Stomach (tissue), 9 donors: ENCODE data around the gene ZNF385C. TPM values are rescaled to one million over a fixed set of nuclear protein-coding genes. Genes with fewer than 3 reads are reported as not detected.

ENCODE experiments used
- DNase-seq, 2 donors: peaks; one replicate each; pipeline versions ENCODE4 v3.0.0 to v3.0.0-alpha.2; 2013 to 2019
- H3K27ac ChIP-seq, 5 donors: fragments of 200-600 bp in 4 of 5; sonication (generic) in 4 of 5; one replicate each; pipeline ENCODE4 v1.5.1; 2013 to 2019; ENCODE audit warnings: mild to moderate bottlenecking in 1 of 5, moderate library complexity in 1 of 5
- H3K27me3 ChIP-seq, 3 donors: fragments of 200-600 bp; sonication (generic); one replicate each; pipeline ENCODE4 v1.5.1; 2017 to 2019; ENCODE audit warnings: mixed run types in 1 of 3
- H3K36me3 ChIP-seq, 4 donors: fragments of 200-600 bp; sonication (generic); 1 replicate in 3 of 4; 2 replicates in 1 of 4; pipeline ENCODE4 v1.5.1; 2016 to 2019
- H3K4me1 ChIP-seq, 4 donors: fragments of 200-600 bp; sonication (generic); one replicate each; pipeline ENCODE4 v1.5.1; 2016 to 2019
- H3K4me3 ChIP-seq, 4 donors: fragments of 200-600 bp; sonication (generic) in 3 of 4; one replicate each; pipeline ENCODE4 v1.5.1; 2016 to 2019; ENCODE audit warnings: mild to moderate bottlenecking in 1 of 4
- H3K9me3 ChIP-seq, 4 donors: fragments of 200-600 bp; sonication (generic); one replicate each; pipeline ENCODE4 v1.5.1; 2016 to 2019
- EP300 ChIP-seq: sonication (generic); formaldehyde crosslinking; IDR thresholded peaks from one replicate; pipeline ENCODE4 v1.6.1; 2017; ENCODE audit warnings: antibody characterized with exemption
- POLR2A ChIP-seq, 4 donors: fragments of 450-650 bp; IDR thresholded peaks; one replicate each; pipeline ENCODE4 v1.6.1; 2016; ENCODE audit warnings: antibody characterized with exemption in 4 of 4, control low read depth in 2 of 4, mild to moderate bottlenecking in 1 of 4, moderate library complexity in 1 of 4
- POLR2AphosphoS5 ChIP-seq, 3 donors: sonication (generic); formaldehyde crosslinking; IDR thresholded peaks; one replicate each; pipeline ENCODE4 v1.6.1; 2016; ENCODE audit warnings: antibody characterized with exemption in 3 of 3
- WGBS, 5 donors: extraction: QIAGEN DNeasy Blood & Tissue Kit in 3 of 5; methylation state at CpG; one replicate each; pipeline versions ENCODE4 v1.1.5 to v1.1.7; 2013 to 2018; 5-methylcytosine and 5-hydroxymethylcytosine counted together
- intact Hi-C: fragments of 100-400 bp; cut with DNase I; formaldehyde crosslinking; loops from one replicate; pipeline ENCODE4 v1.15.1; 2023; ENCODE audit warnings: low total_unique reads
- polyA plus RNA-seq, 3 donors: library from polyadenylated mRNA; stranded (reverse); fragments of 200-250 nt; gene quantifications; one replicate each; pipeline ENCODE4 v1.2.3, GENCODE V29; 2013
- total RNA-seq, 5 donors: library from RNA; depleted of rRNA; stranded (reverse); fragments of >200 nt; gene quantifications; one replicate each; pipeline versions ENCODE4 v1.1.0 to v1.2.3, GENCODE V29; 2014 to 2016
- TF ChIP-seq, protein P1 (sequence below), 7 experiments: fragments of 450-650 bp in 4 of 7; fragments of 200-600 bp in 3 of 7; sonication (generic) in 3 of 7; IDR thresholded peaks; one replicate each; pipeline ENCODE4 v1.5.1; 2016 to 2019; ENCODE audit warnings: antibody characterized with exemption in 7 of 7, control low read depth in 2 of 7, mild to moderate bottlenecking in 1 of 7
- donor health status: healthy with polysubstance abuse.
- donor health status: Bipolar disorder and iron deficiency.
- donor health status: healthy.

ZNF385C gene
- total and polyA plus RNA-seq, 8 donors = 0.31 to 1.4 (median 0.70) TPM; not detected in 4

DNA sequence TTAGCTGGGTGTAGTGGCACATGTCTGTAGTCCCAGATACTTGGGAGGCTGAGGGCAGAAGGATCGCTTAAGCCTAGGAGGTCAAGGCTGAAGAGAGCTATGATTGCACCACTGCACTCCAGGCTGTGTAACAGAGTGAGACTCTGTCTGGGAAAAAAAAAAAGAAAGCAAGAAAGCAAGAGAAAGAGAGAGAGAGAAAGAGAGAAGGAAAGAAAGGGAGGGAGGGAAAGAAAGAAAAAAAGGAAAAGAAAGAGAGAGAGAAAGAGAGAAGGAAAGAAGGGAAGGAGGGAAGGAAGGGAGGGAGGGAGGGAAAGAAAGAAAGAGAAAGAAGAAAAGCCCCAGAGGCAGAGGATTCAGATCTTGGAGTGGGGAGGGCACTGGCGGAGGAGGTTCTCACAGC, 7.7 kb upstream of the ZNF385C start:
- Histone ChIP-seq H3K36me3 (peaks cover 11 to 63% (median 50%) of the 10 kb centered on the region in 4 donors), H3K4me1 (peaks cover under 1 to 24% (median 16%) of the 10 kb centered on the region in 4 donors), H3K27ac (no peak overlapping the region), H3K9me3 (no peaks in the 10 kb centered on the region), H3K4me3 (no peak overlapping the region), H3K27me3 (no peaks in the 10 kb centered on the region)
- intact Hi-C loops = no loop called here
- DNase-seq = no peak
- TF ChIP-seq POLR2AphosphoS5 (IDR thresholded peaks at IDR 0.05) (no peak), EP300 (no peak), POLR2A (IDR thresholded peaks at IDR 0.05) (no peak)
- TF ChIP-seq, protein P1, sequence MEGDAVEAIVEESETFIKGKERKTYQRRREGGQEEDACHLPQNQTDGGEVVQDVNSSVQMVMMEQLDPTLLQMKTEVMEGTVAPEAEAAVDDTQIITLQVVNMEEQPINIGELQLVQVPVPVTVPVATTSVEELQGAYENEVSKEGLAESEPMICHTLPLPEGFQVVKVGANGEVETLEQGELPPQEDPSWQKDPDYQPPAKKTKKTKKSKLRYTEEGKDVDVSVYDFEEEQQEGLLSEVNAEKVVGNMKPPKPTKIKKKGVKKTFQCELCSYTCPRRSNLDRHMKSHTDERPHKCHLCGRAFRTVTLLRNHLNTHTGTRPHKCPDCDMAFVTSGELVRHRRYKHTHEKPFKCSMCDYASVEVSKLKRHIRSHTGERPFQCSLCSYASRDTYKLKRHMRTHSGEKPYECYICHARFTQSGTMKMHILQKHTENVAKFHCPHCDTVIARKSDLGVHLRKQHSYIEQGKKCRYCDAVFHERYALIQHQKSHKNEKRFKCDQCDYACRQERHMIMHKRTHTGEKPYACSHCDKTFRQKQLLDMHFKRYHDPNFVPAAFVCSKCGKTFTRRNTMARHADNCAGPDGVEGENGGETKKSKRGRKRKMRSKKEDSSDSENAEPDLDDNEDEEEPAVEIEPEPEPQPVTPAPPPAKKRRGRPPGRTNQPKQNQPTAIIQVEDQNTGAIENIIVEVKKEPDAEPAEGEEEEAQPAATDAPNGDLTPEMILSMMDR (IDR thresholded peaks at IDR 0.05) = no peak
- WGBS, 5 donors = 89 to 98% (median 95%) methylated on average over 2 of the region's 2 CpGs

DNA sequence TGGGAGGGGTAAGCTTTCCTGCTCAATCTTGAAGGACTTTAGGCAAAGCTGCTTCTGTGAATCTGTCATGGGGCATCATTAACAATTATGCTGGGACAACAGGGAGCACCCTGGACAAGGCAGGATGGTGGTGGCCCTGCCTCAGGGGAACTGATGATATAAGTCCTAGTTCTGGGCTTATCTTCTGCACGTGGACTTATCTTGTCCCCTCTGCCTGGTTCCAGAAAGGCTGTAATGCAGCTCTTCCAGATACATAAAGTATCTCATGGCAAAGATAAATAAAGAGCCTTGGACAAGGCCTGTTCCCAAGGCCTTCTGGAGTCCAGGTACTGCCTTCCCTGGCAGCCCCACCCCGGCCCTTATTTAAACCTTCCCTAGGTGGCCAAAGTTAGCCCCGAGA, 6.0 kb upstream of the ZNF385C start:
- intact Hi-C loops = no loop called here
- no peak overlapping the region for H3K4me3 ChIP-seq
- H3K9me3 ChIP-seq = no peaks in the 10 kb centered on the region
- TF ChIP-seq POLR2AphosphoS5 (IDR thresholded peaks at IDR 0.05) (no peak), POLR2A (IDR thresholded peaks at IDR 0.05) (no peak), EP300 (no peak)
- TF ChIP-seq, protein P1 (IDR thresholded peaks at IDR 0.05) = no peak
- no peaks in the 10 kb centered on the region for H3K27me3 ChIP-seq
- H3K4me1 ChIP-seq = peaks cover 0 to 16% (median 11%) of the 10 kb centered on the region in 4 donors
- H3K27ac ChIP-seq = no peak overlapping the region
- 69 to 82% (median 76%) methylated on average over 3 of the region's 3 CpGs for WGBS, 5 donors
- peaks cover 11 to 56% (median 45%) of the 10 kb centered on the region in 4 donors for H3K36me3 ChIP-seq
- DNase-seq = no peak

DNA sequence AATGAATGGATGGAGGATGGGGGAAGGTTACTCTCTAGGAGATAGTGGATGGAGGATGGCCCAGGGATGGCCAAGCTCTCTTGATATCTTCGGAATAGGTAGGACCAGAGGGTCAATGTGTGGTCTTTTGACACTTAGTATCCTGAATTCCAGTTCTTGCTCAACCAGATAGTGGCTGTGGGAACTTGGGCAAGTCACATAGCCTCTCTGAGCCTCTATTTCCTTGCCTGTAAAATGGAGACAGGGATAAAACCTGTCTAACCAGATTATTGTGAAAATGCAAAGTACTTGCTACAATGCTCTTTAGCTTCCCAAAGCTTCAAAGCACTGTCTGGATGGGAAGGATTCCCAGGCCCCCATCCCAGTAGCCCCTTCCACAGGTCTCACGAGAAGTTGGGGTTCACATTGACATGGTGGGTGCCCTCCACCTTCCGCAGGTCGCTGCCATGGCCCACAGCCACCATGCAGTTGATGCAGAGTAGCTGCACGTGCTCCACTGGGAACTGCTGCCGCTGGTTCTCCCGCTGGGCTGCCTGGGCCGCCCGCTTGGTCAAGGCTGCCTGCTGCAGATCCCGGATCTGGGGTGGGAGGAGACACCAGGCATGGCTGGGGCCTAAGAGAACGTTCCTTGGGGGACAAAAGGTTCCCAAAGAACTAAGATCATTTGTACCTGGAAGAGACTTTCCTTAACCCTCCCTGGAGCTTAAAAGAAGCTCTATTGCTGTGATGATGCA, 5.1 kb upstream of the ZNF385C start:
- Histone ChIP-seq H3K27ac (no peak overlapping the region), H3K27me3 (peaks cover 0 to 5% (median 2%) of the 10 kb centered on the region in 3 donors), H3K4me3 (no peak overlapping the region), H3K36me3 (peaks cover 11 to 47% (median 36%) of the 10 kb centered on the region in 4 donors), H3K9me3 (no peaks in the 10 kb centered on the region), H3K4me1 (peaks cover 1 to 20% (median 13%) of the 10 kb centered on the region in 4 donors)
- 80 to 87% (median 85%) methylated on average over 9 to 11 of the region's 11 CpGs for WGBS, 5 donors
- TF ChIP-seq POLR2AphosphoS5 (IDR thresholded peaks at IDR 0.05) (no peak), POLR2A (IDR thresholded peaks at IDR 0.05) (no peak), EP300 (no peak)
- TF ChIP-seq, protein P1 (IDR thresholded peaks at IDR 0.05) = no peak
- intact Hi-C loops = no loop called here
- no peak for DNase-seq

DNA sequence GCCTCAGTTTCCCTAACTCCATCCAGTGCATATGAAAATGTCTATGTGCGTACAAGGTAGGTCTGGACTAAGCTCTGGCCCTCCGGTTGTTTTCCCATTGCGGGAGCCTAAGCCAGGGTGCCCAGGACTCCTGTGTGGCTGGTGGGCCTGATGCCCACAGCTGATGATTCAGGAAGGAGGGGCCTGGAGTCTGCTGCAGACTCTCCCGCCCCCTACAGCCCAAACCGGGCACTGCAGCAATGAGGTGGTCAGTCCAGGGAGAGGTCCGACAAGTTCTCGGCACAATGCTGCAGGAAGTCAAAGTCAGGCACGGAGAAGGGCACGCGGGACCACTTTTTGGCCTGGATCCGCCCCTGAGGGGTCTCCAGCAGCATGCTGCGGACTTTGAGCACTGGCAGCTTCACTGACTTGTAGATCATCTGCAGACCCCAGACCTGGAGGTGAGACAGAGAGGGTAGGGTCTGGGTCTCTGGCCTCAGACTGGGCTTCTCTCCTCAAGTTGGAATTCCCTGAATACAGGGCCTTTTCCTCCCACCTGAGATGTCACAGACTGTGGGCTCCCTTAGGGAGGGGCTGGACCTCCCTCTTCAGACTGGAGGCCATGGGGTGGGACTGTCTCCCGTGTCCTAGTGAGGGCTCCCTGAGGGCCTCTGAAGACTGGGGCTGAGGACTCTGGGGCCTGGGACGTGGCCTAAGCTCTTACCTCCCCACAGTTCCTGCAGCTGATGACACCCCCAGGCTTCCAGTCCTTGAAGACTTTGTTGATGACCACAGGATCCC, 3.4 kb upstream of the ZNF385C start:
- no peak overlapping the region for H3K27ac ChIP-seq
- no peak for TF ChIP-seq EP300
- TF ChIP-seq, protein P1 (IDR thresholded peaks at IDR 0.05) = peak in 5 of 7 experiments; percentile 48 to 76 (median 64)
- no peaks in the 10 kb centered on the region for H3K9me3 ChIP-seq
- peak; percentile 71 to 84 for DNase-seq
- H3K4me3 ChIP-seq = no peak overlapping the region
- peaks cover 0 to 22% (median 19%) of the 10 kb centered on the region in 3 donors for H3K27me3 ChIP-seq
- intact Hi-C loops = no loop called here
- H3K4me1 ChIP-seq = peaks cover 10 to 19% (median 14%) of the 10 kb centered on the region in 4 donors
- peaks cover 11 to 39% (median 32%) of the 10 kb centered on the region in 4 donors for H3K36me3 ChIP-seq
- WGBS, 5 donors = 29 to 59% (median 47%) methylated on average over 8 to 14 of the region's 14 CpGs
